GM19438 (cell line): ENCODE data around the gene TGM2.

Experiments
- ATAC-seq: cut with Tn5 transposase; IDR thresholded peaks from one replicate; pipeline ENCODE4 v1.9.1; 2021; ENCODE audit warnings: low read depth; ENCODE audit not compliant: unreplicated experiment

The TGM2 gene

DNA sequence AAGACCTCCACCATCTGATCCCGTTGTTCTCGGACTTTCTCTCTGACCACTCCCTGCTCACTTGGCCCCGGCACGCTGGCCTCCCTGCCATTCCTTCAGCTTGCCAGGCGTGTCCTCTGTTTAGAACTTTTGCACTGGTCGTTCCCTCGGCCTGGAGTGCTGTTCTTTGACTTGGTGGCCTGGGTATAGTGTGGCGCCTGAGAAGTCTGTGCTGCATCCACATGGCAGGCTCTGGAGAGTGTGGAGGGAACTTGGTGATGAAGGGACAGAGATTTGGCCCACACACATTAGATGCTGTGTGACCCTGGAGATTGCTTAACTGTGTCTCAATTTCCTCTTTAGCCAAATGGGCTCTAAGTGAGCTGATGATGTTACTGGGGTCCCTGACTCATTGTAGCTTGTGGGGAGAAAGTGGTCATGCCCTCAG lies 13.0 kb upstream of the TGM2 start:
- ATAC-seq = no peak

GRCh38 chr20:38177201-38177600 lies 12.1 kb upstream of the TGM2 start:
- no peak for ATAC-seq

DNA sequence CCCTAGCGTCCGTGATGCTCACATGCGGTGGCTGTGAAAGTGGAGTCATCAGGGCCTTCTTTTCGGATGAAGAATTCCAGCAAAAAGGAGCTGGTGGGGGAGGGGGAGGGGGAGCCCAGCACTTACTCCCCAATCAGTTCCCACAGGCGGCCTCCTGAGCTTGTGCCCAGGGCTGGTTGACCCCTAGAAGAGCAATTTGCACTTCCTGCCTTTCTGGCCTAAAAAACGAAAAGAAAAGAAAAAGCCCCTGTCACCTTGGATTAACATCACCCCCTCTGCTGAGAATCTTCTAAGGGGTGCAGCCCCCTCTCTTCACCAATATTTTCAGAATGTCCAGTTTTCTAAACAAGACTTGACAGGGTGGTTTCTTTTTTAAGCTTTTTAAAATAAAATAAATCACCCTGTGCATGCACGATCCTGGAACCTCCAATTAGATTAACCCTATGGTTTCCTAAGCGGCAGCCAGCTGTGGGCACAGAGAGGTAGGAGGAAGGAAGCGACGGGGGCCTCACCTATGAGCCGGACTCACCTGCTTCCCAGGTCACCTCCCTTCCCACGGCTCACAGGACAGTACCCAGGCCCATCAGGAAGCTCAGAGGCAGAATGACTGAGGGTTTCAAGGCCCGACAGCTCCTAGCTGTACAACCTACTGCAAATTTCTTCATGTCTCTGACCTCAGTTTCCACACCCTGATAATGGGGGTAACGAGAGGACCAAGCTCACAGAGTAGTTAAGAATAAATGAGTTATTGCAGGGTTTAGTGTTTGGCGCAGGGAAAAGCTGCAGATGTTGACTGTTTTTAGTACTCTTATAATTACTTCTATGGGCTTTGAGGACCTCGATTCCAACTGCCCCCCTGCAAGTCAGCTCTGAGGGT lies 10.5 kb upstream of the TGM2 start:
- ATAC-seq = no peak

DNA sequence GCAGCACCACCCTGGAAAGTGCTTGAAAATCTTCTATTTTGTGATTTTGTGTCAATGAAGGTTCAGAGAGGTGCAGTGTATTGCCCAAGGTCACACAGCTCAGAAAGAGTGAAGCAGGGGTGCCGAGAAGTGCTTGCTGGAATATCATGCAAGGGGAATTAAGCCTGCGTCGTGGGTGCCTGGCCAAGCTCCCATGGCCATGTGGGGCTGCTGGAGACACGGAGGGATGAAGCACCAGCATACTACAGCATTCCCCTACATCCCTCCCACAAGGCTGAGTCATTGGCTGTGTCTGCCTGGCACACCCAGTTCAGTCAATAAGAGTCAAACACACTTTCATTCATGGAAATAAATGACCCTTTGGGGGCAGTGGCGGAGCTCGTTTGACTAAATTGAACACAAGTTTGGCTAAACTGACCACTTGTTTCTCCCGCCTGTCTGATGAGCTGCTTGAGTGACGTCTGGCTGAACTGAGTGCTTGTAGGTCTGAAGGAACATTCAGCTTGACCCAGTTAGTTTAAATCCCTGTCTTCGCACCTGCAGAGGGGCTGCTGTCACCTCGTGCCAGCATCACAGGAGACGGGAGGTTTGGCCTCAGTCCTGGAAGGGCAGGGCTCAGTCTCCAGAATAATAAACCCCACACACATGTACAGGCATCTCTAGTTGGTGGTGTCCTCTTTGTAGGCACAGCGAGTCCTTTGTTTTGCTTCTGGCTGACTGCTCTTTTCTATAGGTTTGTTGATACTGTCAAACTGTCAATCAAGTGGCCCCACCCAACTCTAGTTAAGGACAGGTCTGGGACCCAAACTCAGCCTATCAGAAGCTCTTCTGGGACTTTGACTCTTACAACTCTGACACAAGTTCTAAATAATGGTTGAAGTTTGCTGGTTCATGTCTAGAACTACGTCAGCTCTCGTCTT lies 8.4 kb upstream of the TGM2 start:
- ATAC-seq = no peak

- ATAC-seq = no peak
Observed at GRCh38 chr20:38172408-38172807, 7.3 kb upstream of the TGM2 start.

GRCh38 chr20:38171675-38172043 lies 6.6 kb upstream of the TGM2 start:
- ATAC-seq = no peak

- ATAC-seq = no peak
Observed at GRCh38 chr20:38170826-38171674, 6.0 kb upstream of the TGM2 start.

- no peak for ATAC-seq
Observed at GRCh38 chr20:38170219-38170825, 5.3 kb upstream of the TGM2 start.

DNA sequence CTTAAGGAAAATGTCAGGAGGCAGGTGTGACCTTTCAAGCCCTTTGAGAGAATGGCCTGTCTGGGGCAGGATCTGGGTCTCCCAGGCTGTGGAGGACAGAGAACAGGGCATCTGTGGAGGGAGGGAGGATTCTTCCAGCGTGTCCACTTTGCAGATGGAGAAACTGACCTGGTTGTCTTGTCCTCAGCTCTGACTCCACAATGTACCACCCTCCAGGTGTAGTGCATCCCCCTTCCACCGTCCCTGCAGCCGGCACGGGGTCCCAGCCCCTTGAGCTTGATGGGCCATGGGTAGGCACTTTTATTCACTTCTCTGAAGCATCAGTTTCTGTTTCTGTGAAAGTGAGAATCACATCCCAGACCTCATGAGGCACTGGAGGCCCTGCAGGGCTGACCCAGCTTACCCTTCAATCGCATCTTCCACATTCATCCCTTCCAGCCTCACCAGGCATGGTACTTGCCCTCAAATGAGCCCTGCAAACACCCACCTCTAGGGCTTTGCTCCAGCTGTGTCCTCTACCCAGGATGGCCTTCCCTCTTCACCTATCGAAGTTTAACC lies 4.6 kb upstream of the TGM2 start:
- no peak for ATAC-seq

DNA sequence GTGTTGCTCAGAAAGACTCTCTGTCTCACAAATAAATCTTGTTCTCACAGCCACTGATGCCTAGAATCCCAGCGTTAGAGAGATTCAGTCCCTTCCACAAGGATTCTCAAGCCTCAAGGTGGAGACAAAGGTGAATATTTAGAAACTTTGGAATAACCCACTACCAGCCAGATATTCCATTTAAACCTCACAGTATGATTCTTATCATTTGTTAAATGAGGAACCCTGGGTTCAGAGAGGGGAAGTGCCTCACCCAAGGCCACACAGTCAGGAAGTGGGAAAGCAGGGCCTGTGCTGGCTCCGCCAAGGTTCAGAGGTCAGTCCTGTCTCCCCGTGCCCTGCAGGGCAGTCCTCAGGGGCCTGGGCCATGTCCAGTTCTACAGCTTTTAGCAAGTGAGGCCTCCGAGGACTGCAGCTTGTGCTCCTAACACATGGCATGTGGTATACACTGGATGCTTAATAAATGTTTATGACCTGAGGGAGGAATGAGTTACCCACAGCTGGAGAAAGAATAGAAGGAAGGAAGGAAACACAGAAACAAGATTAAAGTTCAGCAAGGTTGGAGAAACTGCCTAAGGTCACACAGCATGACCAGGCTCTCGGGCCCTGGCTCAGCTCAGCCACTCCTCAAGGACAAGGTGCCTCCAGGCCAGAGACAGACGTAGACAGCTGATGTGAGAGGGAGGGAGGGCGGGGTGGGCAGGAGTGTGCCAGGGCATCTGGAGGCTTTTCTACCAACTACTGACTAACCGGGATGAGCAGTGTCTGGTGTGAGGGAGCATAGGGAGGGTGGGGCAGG lies 3.9 kb upstream of the TGM2 start:
- no peak for ATAC-seq

DNA sequence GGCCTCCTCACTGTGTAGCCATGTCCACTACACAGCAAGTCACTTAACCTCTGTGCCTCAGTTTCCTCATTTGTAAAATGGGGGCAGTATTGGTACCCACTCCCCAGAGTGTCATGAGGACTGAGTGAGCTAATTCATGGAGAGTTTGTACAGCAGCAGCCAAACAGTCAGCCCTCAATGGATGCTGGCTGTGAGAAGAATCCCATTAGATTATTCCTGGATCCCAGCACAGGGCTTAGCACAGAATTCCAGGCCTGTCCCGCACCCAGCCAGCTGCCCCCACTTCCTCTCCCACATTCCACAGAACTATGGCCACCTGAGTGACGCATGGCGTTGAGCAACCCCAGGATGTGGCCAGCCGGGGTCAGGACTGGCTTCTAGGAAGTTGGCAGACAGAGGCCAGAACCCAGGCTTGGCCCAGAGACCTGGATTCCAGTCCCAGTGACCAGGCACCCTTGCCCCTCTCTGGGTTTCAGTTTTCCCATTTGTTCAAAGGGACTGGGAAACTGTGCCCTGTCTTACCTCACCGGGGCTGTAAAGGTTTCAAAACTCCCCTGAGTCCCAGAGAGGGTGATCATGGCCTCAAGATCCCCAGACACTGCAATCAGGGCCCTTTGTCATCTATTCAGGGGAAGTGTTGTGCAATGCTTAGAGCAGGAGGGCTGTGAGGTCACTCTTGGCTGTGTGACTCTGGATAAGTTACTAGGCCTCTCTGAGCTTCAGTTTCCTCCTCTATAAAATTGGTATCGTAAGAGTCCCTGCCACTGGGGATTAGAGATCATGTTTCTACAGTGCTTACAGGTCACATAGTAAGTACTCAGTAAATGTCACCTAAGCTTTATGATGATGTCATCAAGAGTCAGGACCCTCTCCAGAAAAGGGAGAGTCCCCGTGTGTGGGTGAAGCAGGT lies 3.0 kb upstream of the TGM2 start:
- ATAC-seq = no peak

DNA sequence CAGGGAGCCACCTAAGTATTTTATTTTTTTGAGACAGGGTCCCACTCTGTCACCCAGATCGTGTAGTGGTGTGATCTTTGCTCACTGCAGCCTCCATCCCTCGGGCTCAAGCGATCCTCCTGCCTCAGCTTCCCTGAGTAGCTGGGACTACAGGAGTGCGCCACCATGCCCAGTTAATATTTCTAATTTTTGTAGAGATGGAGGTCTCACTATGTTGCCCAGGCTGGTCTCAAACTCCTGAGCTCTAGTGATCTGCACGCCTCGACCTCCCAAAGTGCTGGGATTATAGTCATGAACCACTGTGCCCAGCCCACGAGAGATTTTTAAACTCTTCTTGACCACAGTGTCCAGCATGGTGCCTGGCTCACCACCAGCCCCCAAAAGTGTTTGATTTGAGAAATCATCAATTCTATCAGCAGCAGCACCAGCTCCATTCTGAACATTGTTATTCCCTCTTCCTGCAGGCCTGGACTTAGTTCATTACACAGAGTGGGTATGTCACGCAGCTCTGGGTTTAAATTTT lies 2.3 kb upstream of the TGM2 start:
- no peak for ATAC-seq

GRCh38 chr20:38166703-38167233 lies 1.7 kb upstream of the TGM2 start:
- ATAC-seq = no peak

- no peak for ATAC-seq
Observed at GRCh38 chr20:38165966-38166702, 1.1 kb upstream of the TGM2 start.

DNA sequence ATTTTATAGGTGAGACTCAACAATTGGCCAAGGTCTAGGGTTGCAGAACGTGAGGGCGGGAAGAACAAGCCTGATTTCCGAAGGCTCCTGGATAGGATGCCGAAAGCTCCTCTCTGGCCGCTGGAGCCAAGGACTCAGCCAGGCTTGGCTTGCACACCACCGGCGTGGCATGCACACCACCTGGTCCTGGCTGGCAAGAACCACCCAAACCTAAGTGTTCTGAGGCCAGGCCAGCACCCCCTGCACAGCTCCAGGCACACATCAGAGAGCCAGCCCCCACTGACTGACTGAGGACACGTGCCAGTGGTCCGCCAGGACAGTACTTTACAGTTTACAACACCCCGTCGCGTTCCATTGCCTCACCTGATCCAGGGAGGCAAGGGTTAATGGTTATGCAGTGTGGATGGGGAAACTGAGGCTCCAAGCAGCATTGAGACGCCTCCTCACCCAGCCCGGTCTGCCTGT lies 414 bp downstream of the TGM2 start:
- ATAC-seq = no peak

DNA sequence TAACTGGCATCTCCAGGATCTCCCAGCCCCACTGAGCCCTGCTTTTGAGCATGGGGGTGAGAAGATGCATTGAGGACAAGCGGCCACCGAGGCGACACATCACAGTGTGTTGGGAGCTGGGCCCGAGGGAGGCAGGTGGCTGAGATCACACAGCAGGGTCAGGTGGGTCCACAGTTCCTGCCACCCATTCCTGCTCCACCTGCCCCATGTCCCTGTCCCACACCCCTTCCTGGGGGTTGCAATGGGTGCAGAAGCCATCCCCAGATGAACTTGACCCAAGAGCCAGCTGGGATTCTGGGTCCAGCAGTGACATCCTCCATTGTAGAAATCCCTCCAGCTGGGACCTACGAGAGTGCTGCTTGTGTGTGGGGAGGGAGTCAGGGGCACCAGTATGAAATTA lies 1.0 kb downstream of the TGM2 start:
- ATAC-seq = no peak
